DMS114 treated with DMSO at 0.1 percent for 48 hours (cell line): ENCODE measurements around the gene MTO1.
"Not testable (repeated sequence)": the region's sequence is repeated elsewhere in the genome, so short reads cannot be mapped to it uniquely, and the experiment has no call there.

Source experiments
- DNase-seq: peaks from one replicate; lab custom pipeline; 2025; ENCODE audit not compliant: unreplicated experiment; lab: John Stamatoyannopoulos, UW

The MTO1 gene

GRCh38 chr6:73461537-73462350, at the start of gene MTO1:
Gene MTO1 (plus strand): TSS chr6:73461737. CDS start chr6:73461855, 118 bp downstream.
- DNase-seq, result peak; percentile 77

GRCh38 chr6:73413102-73413501, 48.4 kb upstream of the MTO1 start:
- DNase-seq, result no peak

- no peak for DNase-seq
Observed at GRCh38 chr6:73418081-73418741, 43.3 kb upstream of the MTO1 start.

- DNase-seq, result no peak
Observed at GRCh38 chr6:73421534-73421933, 40.0 kb upstream of the MTO1 start.

GRCh38 chr6:73435236-73435635, 26.3 kb upstream of the MTO1 start:
- DNase-seq, result no peak

GRCh38 chr6:73443555-73443954, 18.0 kb upstream of the MTO1 start:
- no peak for DNase-seq

GRCh38 chr6:73451223-73452106, 10.1 kb upstream of the MTO1 start:
- DNase-seq, result no peak

- DNase-seq, result peak; percentile 46
Observed at GRCh38 chr6:73452107-73452461, 9.5 kb upstream of the MTO1 start, which contains the start of gene CGAS. Gene CGAS (minus strand): TSS chr6:73452297. CDS start chr6:73452181, 116 bp downstream.

GRCh38 chr6:73455865-73456629, 5.5 kb upstream of the MTO1 start:
- no peak for DNase-seq

GRCh38 chr6:73459474-73459873, 2.1 kb upstream of the MTO1 start:
- DNase-seq, result not testable (repeated sequence)

- DNase-seq, result no peak
Observed at GRCh38 chr6:73460056-73460455, 1.5 kb upstream of the MTO1 start.

- DNase-seq, result no peak
Observed at GRCh38 chr6:73471686-73472290, 10.3 kb downstream of the MTO1 start.

GRCh38 chr6:73476723-73477122, 15.2 kb downstream of the MTO1 start:
- DNase-seq, result no peak

- DNase-seq, result no peak
Observed at GRCh38 chr6:73477407-73477806, 15.9 kb downstream of the MTO1 start.

GRCh38 chr6:73481969-73482368, 20.4 kb downstream of the MTO1 start:
- no peak for DNase-seq

- no peak for DNase-seq
Observed at GRCh38 chr6:73484438-73484837, 22.9 kb downstream of the MTO1 start.

GRCh38 chr6:73487473-73487872, 25.9 kb downstream of the MTO1 start:
- no peak for DNase-seq

- no peak for DNase-seq
Observed at GRCh38 chr6:73491377-73491776, 29.8 kb downstream of the MTO1 start.

- DNase-seq, result no peak
Observed at GRCh38 chr6:73497915-73498314, 36.4 kb downstream of the MTO1 start.

GRCh38 chr6:73503027-73503772, 41.7 kb downstream of the MTO1 start:
- no peak for DNase-seq
